ENCODE data around the gene GNPTG. TPM values are rescaled to one million over a fixed set of nuclear protein-coding genes. Genes with fewer than 3 reads are reported as not detected.

Gene GNPTG
- total RNA-seq, 4 donors from 2014 or later, result 46.5 to 65.7 (median 60.0) TPM

GRCh38 chr16:1342526-1343427 lies 9.0 kb upstream of the GNPTG start:
- no peak for TF ChIP-seq CTCF (IDR thresholded peaks at IDR 0.05)
- no peak for TF ChIP-seq POLR2A (IDR thresholded peaks at IDR 0.05)
- H3K4me3 ChIP-seq (ENCODE audit: low read depth, poor library complexity, severe bottlenecking), result no peak overlapping the region
- WGBS, 2 donors, result 3 to 5% methylated on average over 41 to 44 of the region's 49 CpGs
- DNase-seq (ENCODE audit: low spot score in 2 of 2), result peak; percentile 92 to 98
- intact Hi-C loops (cut with DNase I; ENCODE audit: low total_unique reads), result no loop called here

GRCh38 chr16:1343428-1344242 lies 8.1 kb upstream of the GNPTG start:
- WGBS, 2 donors, result 42 to 48% methylated on average over 40 to 44 of the region's 44 CpGs
- DNase-seq (ENCODE audit: low spot score in 2 of 2), result no peak
- no peak overlapping the region for H3K4me3 ChIP-seq (ENCODE audit: low read depth, poor library complexity, severe bottlenecking)
- TF ChIP-seq POLR2A (IDR thresholded peaks at IDR 0.05) (no peak), CTCF (IDR thresholded peaks at IDR 0.05) (no peak)
- intact Hi-C loops (cut with DNase I; ENCODE audit: low total_unique reads), result no loop called here

DNA sequence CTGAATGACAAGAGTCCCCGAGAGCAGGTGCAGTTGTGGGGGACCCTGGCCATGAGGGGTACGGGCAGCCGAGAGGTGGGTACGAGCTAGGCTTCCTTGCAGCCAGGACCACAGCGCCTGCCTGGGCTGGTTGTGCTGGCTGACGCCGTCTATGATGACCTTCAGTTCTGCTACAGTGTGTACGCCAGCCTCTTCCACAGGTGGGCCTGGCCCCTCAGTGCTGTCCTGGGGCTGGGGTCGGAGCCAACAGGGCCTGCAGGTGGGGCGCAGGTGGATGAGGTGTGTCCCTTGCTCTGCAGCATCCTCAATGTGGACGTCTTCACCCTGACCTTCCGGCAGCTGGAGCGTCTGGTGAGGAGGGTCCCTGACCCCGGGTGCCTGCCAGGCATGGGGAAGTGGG lies 7.2 kb upstream of the GNPTG start:
- WGBS, 2 donors, result 81 to 85% methylated on average over 10 to 12 of the region's 14 CpGs
- no peak overlapping the region for H3K4me3 ChIP-seq (ENCODE audit: low read depth, poor library complexity, severe bottlenecking)
- intact Hi-C loops (cut with DNase I; ENCODE audit: low total_unique reads), result no loop called here
- TF ChIP-seq POLR2A (IDR thresholded peaks at IDR 0.05) (no peak), CTCF (IDR thresholded peaks at IDR 0.05) (no peak)
- no peak for DNase-seq (ENCODE audit: low spot score in 2 of 2)

DNA sequence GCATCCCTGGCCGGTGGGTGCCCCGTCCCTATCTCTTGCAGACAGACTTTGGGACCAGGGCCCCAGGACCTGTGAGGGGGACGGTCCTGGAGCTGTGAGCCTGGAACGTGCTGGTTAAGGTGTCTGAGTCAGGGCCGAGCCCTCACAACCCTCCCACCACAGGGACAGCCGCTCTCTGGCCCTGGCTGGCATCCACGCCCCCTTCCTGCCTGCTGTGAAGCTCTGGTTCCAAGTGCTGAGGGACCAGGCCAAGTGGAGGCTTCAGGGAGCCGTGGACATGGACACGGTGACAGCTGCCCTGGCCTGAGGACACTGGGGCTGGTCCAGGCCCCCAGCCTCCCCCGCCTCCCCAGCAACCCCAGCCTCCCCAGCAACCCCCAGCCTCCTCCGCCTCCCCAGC lies 6.6 kb upstream of the GNPTG start:
- intact Hi-C loops (cut with DNase I; ENCODE audit: low total_unique reads), result no loop called here
- H3K4me3 ChIP-seq (ENCODE audit: low read depth, poor library complexity, severe bottlenecking), result no peak overlapping the region
- 48 to 52% methylated on average over 3 to 6 of the region's 11 CpGs for WGBS, 2 donors
- TF ChIP-seq POLR2A (IDR thresholded peaks at IDR 0.05) (no peak), CTCF (IDR thresholded peaks at IDR 0.05) (no peak)
- no peak for DNase-seq (ENCODE audit: low spot score in 2 of 2)

DNA sequence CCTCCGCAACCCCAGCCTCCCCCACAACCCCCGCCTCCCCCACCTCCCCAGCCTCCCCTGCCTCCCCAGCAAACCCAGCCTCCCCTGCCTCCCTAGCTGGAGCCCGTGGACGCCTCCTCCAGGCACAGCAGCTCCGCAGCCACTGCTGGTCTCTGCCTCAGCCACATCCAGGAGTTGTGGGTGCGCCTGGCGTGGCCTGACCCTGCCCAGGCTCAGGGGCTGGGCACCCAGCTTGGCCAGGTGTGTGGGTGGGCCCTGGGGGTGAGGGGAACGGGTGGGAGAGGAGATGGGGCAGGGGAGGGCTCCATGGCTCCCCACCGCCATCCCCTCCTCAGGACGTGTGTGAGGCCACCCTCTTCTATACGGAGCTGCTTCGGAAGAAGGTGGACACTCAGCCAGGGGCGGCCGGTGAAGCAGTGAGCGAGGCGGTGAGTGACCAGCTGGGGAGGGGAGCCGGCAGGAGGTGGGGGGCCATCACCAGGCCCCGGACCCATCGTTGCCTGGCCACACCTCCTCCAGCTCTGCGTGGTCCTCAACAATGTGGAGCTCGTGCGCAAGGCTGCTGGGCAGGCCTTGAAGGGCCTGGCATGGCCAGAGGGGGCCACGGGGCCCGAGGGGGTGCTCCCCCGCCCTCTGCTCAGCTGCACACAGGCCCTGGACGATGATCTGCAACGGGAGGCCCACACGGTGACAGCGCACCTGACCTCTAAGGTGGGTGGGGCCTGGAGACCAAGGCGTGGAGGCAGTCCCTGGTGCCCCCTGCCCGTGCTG lies 5.9 kb upstream of the GNPTG start:
- 73 to 77% methylated on average over 18 to 21 of the region's 31 CpGs for WGBS, 2 donors
- no peak overlapping the region for H3K4me3 ChIP-seq (ENCODE audit: low read depth, poor library complexity, severe bottlenecking)
- TF ChIP-seq CTCF (IDR thresholded peaks at IDR 0.05) (no peak), POLR2A (IDR thresholded peaks at IDR 0.05) (no peak)
- intact Hi-C loops (cut with DNase I; ENCODE audit: low total_unique reads), result no loop called here
- no peak for DNase-seq (ENCODE audit: low spot score in 2 of 2)
